ENCODE measurements around the gene TOMM20. TPM values are rescaled to one million over a fixed set of nuclear protein-coding genes. Genes with fewer than 3 reads are reported as not detected.

Gene TOMM20
- total RNA-seq, 3 donors from 2014 or later (not counting 1 experiment from before 2014, with no cell fraction given), result 59.5 to 72.3 (median 60.2) TPM

DNA sequence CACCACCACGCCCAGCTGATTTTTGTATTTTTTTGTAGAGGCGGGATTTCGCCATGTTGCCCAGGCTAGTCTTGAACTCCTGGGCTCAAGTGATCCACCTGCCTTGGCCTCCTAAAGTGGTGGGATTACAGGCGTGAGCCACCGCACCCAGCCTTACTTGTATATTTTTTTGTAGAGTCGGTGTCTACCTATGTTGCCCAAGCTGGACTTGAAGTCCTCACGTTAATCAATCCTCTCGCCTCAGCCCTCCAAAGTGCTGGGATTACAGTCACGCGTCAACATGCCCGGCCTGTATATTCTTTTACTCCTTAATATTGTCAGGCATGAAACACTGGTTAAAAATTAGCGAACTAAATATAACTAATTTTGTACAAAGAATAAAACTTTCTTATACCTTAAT lies 5.5 kb upstream of the TOMM20 start:
- ATAC-seq (no peak), DNase-seq (no peak)
- Mint-ChIP-seq H3K36me3 (peaks cover 22% of the 10 kb centered on the region), H3K27me3 (ENCODE audit: low read depth in 2 of 2) (no peaks in the 10 kb centered on the region), H3K4me3 (no peak overlapping the region), H3K4me1 (peaks cover 3 to 8% of the 10 kb centered on the region in 2 donors), H3K27ac (no peak overlapping the region), H3K9me3 (no peaks in the 10 kb centered on the region)
- intact Hi-C loops (cut with micrococcal nuclease), result no loop called here
- Histone ChIP-seq H3K27ac (ENCODE audit: low read length) (no peak overlapping the region), H3K4me3 (ENCODE audit: low read length) (no peak overlapping the region), H3K9me3 (ENCODE audit: control insufficient read depth, insufficient read depth, low read length) (no peaks in the 10 kb centered on the region), H3K27me3 (ENCODE audit: control insufficient read depth, insufficient read depth, low read length) (no peaks in the 10 kb centered on the region), H3K4me1 (ENCODE audit: control insufficient read depth, insufficient read depth, low read length) (peaks cover 3% of the 10 kb centered on the region), H3K36me3 (ENCODE audit: control insufficient read depth, insufficient read depth, low read length) (peaks cover 54% of the 10 kb centered on the region)
- WGBS (ENCODE audit: insufficient coverage), result 97% methylated on average over 11 of the region's 12 CpGs
- TF ChIP-seq, protein P1, sequence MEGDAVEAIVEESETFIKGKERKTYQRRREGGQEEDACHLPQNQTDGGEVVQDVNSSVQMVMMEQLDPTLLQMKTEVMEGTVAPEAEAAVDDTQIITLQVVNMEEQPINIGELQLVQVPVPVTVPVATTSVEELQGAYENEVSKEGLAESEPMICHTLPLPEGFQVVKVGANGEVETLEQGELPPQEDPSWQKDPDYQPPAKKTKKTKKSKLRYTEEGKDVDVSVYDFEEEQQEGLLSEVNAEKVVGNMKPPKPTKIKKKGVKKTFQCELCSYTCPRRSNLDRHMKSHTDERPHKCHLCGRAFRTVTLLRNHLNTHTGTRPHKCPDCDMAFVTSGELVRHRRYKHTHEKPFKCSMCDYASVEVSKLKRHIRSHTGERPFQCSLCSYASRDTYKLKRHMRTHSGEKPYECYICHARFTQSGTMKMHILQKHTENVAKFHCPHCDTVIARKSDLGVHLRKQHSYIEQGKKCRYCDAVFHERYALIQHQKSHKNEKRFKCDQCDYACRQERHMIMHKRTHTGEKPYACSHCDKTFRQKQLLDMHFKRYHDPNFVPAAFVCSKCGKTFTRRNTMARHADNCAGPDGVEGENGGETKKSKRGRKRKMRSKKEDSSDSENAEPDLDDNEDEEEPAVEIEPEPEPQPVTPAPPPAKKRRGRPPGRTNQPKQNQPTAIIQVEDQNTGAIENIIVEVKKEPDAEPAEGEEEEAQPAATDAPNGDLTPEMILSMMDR (IDR thresholded peaks at IDR 0.05), result no peak

DNA sequence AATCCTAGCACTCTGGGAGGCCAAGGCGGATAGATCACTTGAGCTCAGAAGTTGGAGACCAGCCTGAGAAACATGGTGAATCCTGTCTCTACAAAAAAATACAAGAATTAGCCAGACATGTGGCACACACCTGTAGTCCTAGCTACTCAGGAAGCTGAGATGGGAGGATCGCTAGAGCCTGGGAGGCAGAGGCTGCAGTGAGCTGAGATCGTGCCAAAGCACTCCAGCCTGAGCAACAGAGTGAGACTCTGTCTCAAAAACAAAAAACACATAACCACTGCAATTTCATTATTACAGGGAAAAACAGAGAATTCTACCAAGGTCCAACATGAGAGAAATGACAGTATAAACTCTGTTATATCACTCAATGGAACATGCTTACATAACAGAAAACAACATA lies 4.4 kb upstream of the TOMM20 start:
- no peaks in the 10 kb centered on the region for H3K27me3 Mint-ChIP-seq (ENCODE audit: low read depth in 2 of 2)
- TF ChIP-seq, protein P1 (IDR thresholded peaks at IDR 0.05), result no peak
- H3K4me3 ChIP-seq (ENCODE audit: low read length), result no peak overlapping the region
- H3K9me3 ChIP-seq (ENCODE audit: control insufficient read depth, insufficient read depth, low read length), result no peaks in the 10 kb centered on the region
- H3K27ac Mint-ChIP-seq, result no peak overlapping the region
- H3K4me3 Mint-ChIP-seq, result no peak overlapping the region
- intact Hi-C loops (cut with micrococcal nuclease), result no loop called here
- H3K36me3 Mint-ChIP-seq, result peaks cover 22% of the 10 kb centered on the region
- H3K36me3 ChIP-seq (ENCODE audit: control insufficient read depth, insufficient read depth, low read length), result peaks cover 46% of the 10 kb centered on the region
- no peak overlapping the region for H3K27ac ChIP-seq (ENCODE audit: low read length)
- no peaks in the 10 kb centered on the region for H3K27me3 ChIP-seq (ENCODE audit: control insufficient read depth, insufficient read depth, low read length)
- WGBS (ENCODE audit: insufficient coverage), result 97% methylated on average over 3 of the region's 3 CpGs
- DNase-seq (no peak), ATAC-seq (no peak)
- H3K9me3 Mint-ChIP-seq, result no peaks in the 10 kb centered on the region
- peaks cover 5 to 13% of the 10 kb centered on the region in 2 donors for H3K4me1 Mint-ChIP-seq
- H3K4me1 ChIP-seq (ENCODE audit: control insufficient read depth, insufficient read depth, low read length), result peaks cover 7% of the 10 kb centered on the region

DNA sequence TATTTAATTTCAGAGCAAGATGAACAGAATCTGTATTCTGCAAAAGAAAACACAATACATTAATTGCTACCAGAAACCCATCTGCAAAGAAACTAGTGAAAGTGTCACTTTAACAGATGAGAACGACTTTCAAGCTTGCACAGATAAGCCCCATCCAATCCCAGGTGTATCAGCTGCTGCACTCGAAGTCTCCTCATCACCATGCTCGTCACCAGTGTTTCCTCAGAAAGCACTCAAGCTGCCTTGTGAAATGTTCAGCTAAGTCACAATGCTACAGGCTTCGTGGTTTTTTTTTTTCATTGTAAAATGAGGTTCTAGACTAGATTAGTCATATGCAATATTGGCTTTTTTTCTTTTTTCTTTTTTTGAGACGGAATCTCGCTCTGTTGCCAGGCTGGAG lies 3.3 kb upstream of the TOMM20 start:
- Mint-ChIP-seq H3K27ac (peak overlapping the region in 1 of 2 donors; percentile 38), H3K4me1 (peaks cover 16 to 24% of the 10 kb centered on the region in 2 donors), H3K36me3 (peaks cover 11% of the 10 kb centered on the region), H3K4me3 (no peak overlapping the region), H3K9me3 (no peaks in the 10 kb centered on the region), H3K27me3 (ENCODE audit: low read depth in 2 of 2) (no peaks in the 10 kb centered on the region)
- intact Hi-C loops (cut with micrococcal nuclease), result no loop called here
- Histone ChIP-seq H3K27me3 (ENCODE audit: control insufficient read depth, insufficient read depth, low read length) (no peaks in the 10 kb centered on the region), H3K27ac (ENCODE audit: low read length) (no peak overlapping the region), H3K4me1 (ENCODE audit: control insufficient read depth, insufficient read depth, low read length) (peaks cover 15% of the 10 kb centered on the region), H3K9me3 (ENCODE audit: control insufficient read depth, insufficient read depth, low read length) (no peaks in the 10 kb centered on the region), H3K4me3 (ENCODE audit: low read length) (no peak overlapping the region), H3K36me3 (ENCODE audit: control insufficient read depth, insufficient read depth, low read length) (peaks cover 35% of the 10 kb centered on the region)
- no peak for DNase-seq
- TF ChIP-seq, protein P1 (IDR thresholded peaks at IDR 0.05), result no peak
- no peak for ATAC-seq
- WGBS (ENCODE audit: insufficient coverage), result 75% methylated on average over 4 of the region's 6 CpGs

DNA sequence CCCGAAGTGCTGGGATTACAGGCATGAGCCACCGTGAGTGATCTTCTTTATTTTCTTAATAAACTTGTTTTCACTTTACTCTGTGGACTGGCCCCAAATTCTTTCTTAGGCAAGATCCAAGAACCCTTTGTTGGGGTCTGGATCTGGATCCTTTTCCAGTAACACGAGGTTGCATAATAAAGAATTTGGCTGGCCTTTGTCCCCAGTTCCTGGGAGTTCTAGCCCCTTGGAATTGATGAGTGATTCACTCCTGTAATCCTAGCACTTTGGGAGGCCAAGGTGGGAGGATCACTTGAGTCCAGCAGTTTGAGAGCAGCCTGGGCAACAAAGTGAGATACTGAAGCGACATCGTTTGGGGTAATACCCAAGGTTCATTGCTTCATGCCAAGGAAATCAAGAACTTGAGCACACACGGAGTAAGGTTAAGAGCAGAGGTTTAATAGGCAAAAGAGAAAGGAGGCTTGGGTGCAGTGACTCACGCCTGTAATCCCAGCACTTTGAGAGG lies 2.2 kb upstream of the TOMM20 start:
- H3K27me3 Mint-ChIP-seq (ENCODE audit: low read depth in 2 of 2), result no peaks in the 10 kb centered on the region
- Histone ChIP-seq H3K36me3 (ENCODE audit: control insufficient read depth, insufficient read depth, low read length) (peaks cover 23% of the 10 kb centered on the region), H3K9me3 (ENCODE audit: control insufficient read depth, insufficient read depth, low read length) (no peaks in the 10 kb centered on the region), H3K4me1 (ENCODE audit: control insufficient read depth, insufficient read depth, low read length) (peaks cover 24% of the 10 kb centered on the region), H3K27me3 (ENCODE audit: control insufficient read depth, insufficient read depth, low read length) (no peaks in the 10 kb centered on the region), H3K4me3 (ENCODE audit: low read length) (no peak overlapping the region), H3K27ac (ENCODE audit: low read length) (no peak overlapping the region)
- peaks cover 27 to 35% of the 10 kb centered on the region in 2 donors for H3K4me1 Mint-ChIP-seq
- H3K9me3 Mint-ChIP-seq, result no peaks in the 10 kb centered on the region
- WGBS (ENCODE audit: insufficient coverage), result 93% methylated on average over 7 of the region's 7 CpGs
- DNase-seq (no peak), ATAC-seq (no peak)
- peak overlapping the region; percentile 96 for H3K27ac Mint-ChIP-seq
- H3K36me3 Mint-ChIP-seq, result no peaks in the 10 kb centered on the region
- H3K4me3 Mint-ChIP-seq, result no peak overlapping the region
- TF ChIP-seq, protein P1 (IDR thresholded peaks at IDR 0.05), result no peak
- intact Hi-C loops (cut with micrococcal nuclease), result no loop called here
